ENCODE data around the gene SDCCAG8. TPM values are rescaled to one million over a fixed set of nuclear protein-coding genes. Genes with fewer than 3 reads are reported as not detected.

SDCCAG8 gene
- total and polyA plus RNA-seq, 2 donors from 2014 or later = 29.6 to 53.2 TPM

GRCh38 chr1:243443557-243443956, 187.7 kb downstream of the SDCCAG8 start:
- no peaks in the 10 kb centered on the region for H3K36me3 ChIP-seq (ENCODE audit: control insufficient read depth in 2 of 3, insufficient read depth in 3 of 3, low read length in 3 of 3)
- H3K4me1 ChIP-seq (ENCODE audit: control insufficient read depth in 2 of 3, insufficient read depth in 2 of 3, low read depth in 1 of 3, low read length in 3 of 3) = peaks cover 0 to 3% (median 0%) of the 10 kb centered on the region in 3 donors
- H3K27me3 ChIP-seq (ENCODE audit: control insufficient read depth, insufficient read depth, low read length) = no peaks in the 10 kb centered on the region
- H3K27ac ChIP-seq (ENCODE audit: low read depth in 2 of 2, low read length in 2 of 2) = no peak overlapping the region
- FAIRE-seq (no peak), DNase-seq (no peak)
- no peaks in the 10 kb centered on the region for H3K9me3 ChIP-seq (ENCODE audit: control insufficient read depth in 2 of 3, insufficient read depth in 1 of 3, low read length in 3 of 3)
- TF ChIP-seq, protein P1, sequence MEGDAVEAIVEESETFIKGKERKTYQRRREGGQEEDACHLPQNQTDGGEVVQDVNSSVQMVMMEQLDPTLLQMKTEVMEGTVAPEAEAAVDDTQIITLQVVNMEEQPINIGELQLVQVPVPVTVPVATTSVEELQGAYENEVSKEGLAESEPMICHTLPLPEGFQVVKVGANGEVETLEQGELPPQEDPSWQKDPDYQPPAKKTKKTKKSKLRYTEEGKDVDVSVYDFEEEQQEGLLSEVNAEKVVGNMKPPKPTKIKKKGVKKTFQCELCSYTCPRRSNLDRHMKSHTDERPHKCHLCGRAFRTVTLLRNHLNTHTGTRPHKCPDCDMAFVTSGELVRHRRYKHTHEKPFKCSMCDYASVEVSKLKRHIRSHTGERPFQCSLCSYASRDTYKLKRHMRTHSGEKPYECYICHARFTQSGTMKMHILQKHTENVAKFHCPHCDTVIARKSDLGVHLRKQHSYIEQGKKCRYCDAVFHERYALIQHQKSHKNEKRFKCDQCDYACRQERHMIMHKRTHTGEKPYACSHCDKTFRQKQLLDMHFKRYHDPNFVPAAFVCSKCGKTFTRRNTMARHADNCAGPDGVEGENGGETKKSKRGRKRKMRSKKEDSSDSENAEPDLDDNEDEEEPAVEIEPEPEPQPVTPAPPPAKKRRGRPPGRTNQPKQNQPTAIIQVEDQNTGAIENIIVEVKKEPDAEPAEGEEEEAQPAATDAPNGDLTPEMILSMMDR (IDR thresholded peaks at IDR 0.05; ENCODE audit: borderline replicate concordance, extremely low read depth, insufficient read depth) = no peak
- intact Hi-C loops (cut with DNase I) = no loop called here
- H3K4me3 ChIP-seq (ENCODE audit: low read length in 3 of 3) = no peak overlapping the region
- H3K9ac ChIP-seq (ENCODE audit: low read length in 3 of 3) = no peak overlapping the region

GRCh38 chr1:243447347-243447746, 191.5 kb downstream of the SDCCAG8 start:
- Histone ChIP-seq H3K36me3 (ENCODE audit: control insufficient read depth in 2 of 3, insufficient read depth in 3 of 3, low read length in 3 of 3) (no peaks in the 10 kb centered on the region), H3K4me1 (ENCODE audit: control insufficient read depth in 2 of 3, insufficient read depth in 2 of 3, low read depth in 1 of 3, low read length in 3 of 3) (peaks cover 0 to 3% (median 0%) of the 10 kb centered on the region in 3 donors), H3K4me3 (ENCODE audit: low read length in 3 of 3) (no peak overlapping the region), H3K9me3 (ENCODE audit: control insufficient read depth in 2 of 3, insufficient read depth in 1 of 3, low read length in 3 of 3) (no peaks in the 10 kb centered on the region), H3K27ac (ENCODE audit: low read depth in 2 of 2, low read length in 2 of 2) (no peak overlapping the region), H3K27me3 (ENCODE audit: control insufficient read depth, insufficient read depth, low read length) (no peaks in the 10 kb centered on the region), H3K9ac (ENCODE audit: low read length in 3 of 3) (no peak overlapping the region)
- no peak for DNase-seq
- intact Hi-C loops (cut with DNase I) = no loop called here
- FAIRE-seq = no peak
- TF ChIP-seq, protein P1 (IDR thresholded peaks at IDR 0.05; ENCODE audit: borderline replicate concordance, extremely low read depth, insufficient read depth) = no peak

GRCh38 chr1:243447844-243448243, 192.0 kb downstream of the SDCCAG8 start:
- TF ChIP-seq, protein P1 (IDR thresholded peaks at IDR 0.05; ENCODE audit: borderline replicate concordance, extremely low read depth, insufficient read depth) = no peak
- Histone ChIP-seq H3K4me3 (ENCODE audit: low read length in 3 of 3) (no peak overlapping the region), H3K4me1 (ENCODE audit: control insufficient read depth in 2 of 3, insufficient read depth in 2 of 3, low read depth in 1 of 3, low read length in 3 of 3) (peaks cover 0 to 3% (median 0%) of the 10 kb centered on the region in 3 donors), H3K27ac (ENCODE audit: low read depth in 2 of 2, low read length in 2 of 2) (no peak overlapping the region), H3K27me3 (ENCODE audit: control insufficient read depth, insufficient read depth, low read length) (no peaks in the 10 kb centered on the region), H3K9ac (ENCODE audit: low read length in 3 of 3) (no peak overlapping the region), H3K36me3 (ENCODE audit: control insufficient read depth in 2 of 3, insufficient read depth in 3 of 3, low read length in 3 of 3) (no peaks in the 10 kb centered on the region), H3K9me3 (ENCODE audit: control insufficient read depth in 2 of 3, insufficient read depth in 1 of 3, low read length in 3 of 3) (no peaks in the 10 kb centered on the region)
- DNase-seq = no peak
- no peak for FAIRE-seq
- intact Hi-C loops (cut with DNase I) = no loop called here

DNA sequence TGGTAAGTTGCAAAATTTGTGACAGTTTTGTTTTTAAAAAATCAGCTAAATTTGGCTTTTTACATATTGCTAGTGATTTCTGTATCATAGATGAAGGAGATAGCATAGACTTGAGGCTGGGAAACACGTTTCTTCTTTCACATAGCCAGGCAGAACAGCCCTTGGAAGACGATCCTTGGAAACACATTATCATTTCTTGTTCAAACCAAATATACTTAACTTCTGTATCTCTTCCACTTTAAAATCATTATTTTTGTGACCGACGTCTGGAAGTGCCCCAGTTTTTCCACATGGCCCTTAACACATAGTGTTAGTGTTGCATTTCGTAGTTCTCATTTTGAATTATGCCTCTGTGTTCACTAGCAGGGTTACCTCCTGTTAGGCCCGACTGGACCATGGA, 193.5 kb downstream of the SDCCAG8 start:
- Histone ChIP-seq H3K9ac (ENCODE audit: low read length in 3 of 3) (no peak overlapping the region), H3K4me1 (ENCODE audit: control insufficient read depth in 2 of 3, insufficient read depth in 2 of 3, low read depth in 1 of 3, low read length in 3 of 3) (no peaks in the 10 kb centered on the region), H3K9me3 (ENCODE audit: control insufficient read depth in 2 of 3, insufficient read depth in 1 of 3, low read length in 3 of 3) (no peaks in the 10 kb centered on the region), H3K27ac (ENCODE audit: low read depth in 2 of 2, low read length in 2 of 2) (no peak overlapping the region), H3K4me3 (ENCODE audit: low read length in 3 of 3) (no peak overlapping the region), H3K36me3 (ENCODE audit: control insufficient read depth in 2 of 3, insufficient read depth in 3 of 3, low read length in 3 of 3) (no peaks in the 10 kb centered on the region), H3K27me3 (ENCODE audit: control insufficient read depth, insufficient read depth, low read length) (no peaks in the 10 kb centered on the region)
- TF ChIP-seq, protein P1 (IDR thresholded peaks at IDR 0.05; ENCODE audit: borderline replicate concordance, extremely low read depth, insufficient read depth) = no peak
- intact Hi-C loops (cut with DNase I) = no loop called here
- DNase-seq (no peak), FAIRE-seq (no peak)

Measured in kidney (tissue), 14 donors.